H7 (cell line): ENCODE data around the gene SLC37A1. TPM values are rescaled to one million over a fixed set of nuclear protein-coding genes. Genes with fewer than 3 reads are reported as not detected.

Source experiments
- DNase-seq: peaks from one replicate; pipeline ENCODE4 v3.0.0; 2012
- H3K27me3 ChIP-seq: 2 replicates; pipeline ENCODE4 v1.6.0; 2011; ENCODE audit warnings: mild to moderate bottlenecking, low read length; ENCODE audit not compliant: control insufficient read depth, insufficient read depth
- H3K36me3 ChIP-seq: replicated peaks from 2 replicates; pipeline ENCODE4 v1.5.1; 2011; ENCODE audit warnings: low read length; ENCODE audit not compliant: control insufficient read depth, insufficient read depth
- H3K4me3 ChIP-seq: 2 replicates; pipeline ENCODE4 v1.5.1; 2011; ENCODE audit warnings: low read depth, mild to moderate bottlenecking, control low read depth, low read length, moderate library complexity; ENCODE audit not compliant: insufficient read depth
- total RNA-seq: library from RNA; depleted of rRNA; stranded (reverse); fragments of >200 nt; shearing (Covaris generic); gene quantifications from 2 replicates; pipeline ENCODE4 v1.2.3, GENCODE V29; 2014

SLC37A1 gene
- total RNA-seq, 1 experiment from 2014 or later = 8.2 TPM

- peak; percentile 71 for DNase-seq
- Histone ChIP-seq H3K36me3 (no peaks in the 10 kb centered on the region), H3K27me3 (no peaks in the 10 kb centered on the region; the same call in 1 of the 2 replicates), H3K4me3 (no peak overlapping the region)
These were observed 39.4 kb upstream of the SLC37A1 start for GRCh38 chr21:42474043-42474831.

GRCh38 chr21:42475036-42475435, 38.6 kb upstream of the SLC37A1 start:
- no peak for DNase-seq
- H3K4me3 ChIP-seq = no peak overlapping the region
- H3K27me3 ChIP-seq = no peaks in the 10 kb centered on the region; the same call in 1 of the 2 replicates
- H3K36me3 ChIP-seq = no peaks in the 10 kb centered on the region

- no peak overlapping the region for H3K4me3 ChIP-seq
- no peak for DNase-seq
- no peaks in the 10 kb centered on the region for H3K36me3 ChIP-seq
- H3K27me3 ChIP-seq = no peaks in the 10 kb centered on the region; the same call in 1 of the 2 replicates
These were observed 37.9 kb upstream of the SLC37A1 start for GRCh38 chr21:42475526-42476387.

- no peak for DNase-seq
- Histone ChIP-seq H3K27me3 (no peaks in the 10 kb centered on the region; the same call in 1 of the 2 replicates), H3K36me3 (no peaks in the 10 kb centered on the region), H3K4me3 (no peak overlapping the region)
These were observed 37.0 kb upstream of the SLC37A1 start for GRCh38 chr21:42476388-42477331.

GRCh38 chr21:42478504-42478903, 35.1 kb upstream of the SLC37A1 start:
- H3K27me3 ChIP-seq = no peaks in the 10 kb centered on the region; the same call in 1 of the 2 replicates
- DNase-seq = no peak
- H3K36me3 ChIP-seq = no peaks in the 10 kb centered on the region

GRCh38 chr21:42479582-42479981, 34.1 kb upstream of the SLC37A1 start:
- Histone ChIP-seq H3K27me3 (no peaks in the 10 kb centered on the region; the same call in 1 of the 2 replicates), H3K36me3 (no peaks in the 10 kb centered on the region), H3K4me3 (no peak overlapping the region)
- no peak for DNase-seq

More at GRCh38 chr21:42478504-42478903, 35.1 kb upstream of the SLC37A1 start:
- H3K4me3 ChIP-seq = no peak overlapping the region

- DNase-seq = no peak
- no peaks in the 10 kb centered on the region; the same call in 1 of the 2 replicates for H3K27me3 ChIP-seq
- no peaks in the 10 kb centered on the region for H3K36me3 ChIP-seq
- no peak overlapping the region for H3K4me3 ChIP-seq
These were observed 32.9 kb upstream of the SLC37A1 start for GRCh38 chr21:42480736-42481135.

GRCh38 chr21:42481169-42481568, 32.5 kb upstream of the SLC37A1 start:
- H3K4me3 ChIP-seq = no peak overlapping the region
- H3K36me3 ChIP-seq = no peaks in the 10 kb centered on the region
- DNase-seq = no peak
- no peaks in the 10 kb centered on the region; the same call in 1 of the 2 replicates for H3K27me3 ChIP-seq

- H3K36me3 ChIP-seq = no peaks in the 10 kb centered on the region
- no peak overlapping the region for H3K4me3 ChIP-seq
- no peaks in the 10 kb centered on the region for H3K27me3 ChIP-seq
- DNase-seq = no peak
These were observed 28.7 kb upstream of the SLC37A1 start for GRCh38 chr21:42484966-42485365.

- no peak for DNase-seq
- Histone ChIP-seq H3K4me3 (no peak overlapping the region), H3K27me3 (no peaks in the 10 kb centered on the region), H3K36me3 (no peaks in the 10 kb centered on the region)
These were observed 27.6 kb upstream of the SLC37A1 start for GRCh38 chr21:42486072-42486471.

- DNase-seq = no peak
- H3K27me3 ChIP-seq = no peaks in the 10 kb centered on the region
- H3K4me3 ChIP-seq = no peak overlapping the region
- H3K36me3 ChIP-seq = no peaks in the 10 kb centered on the region
These were observed 27.1 kb upstream of the SLC37A1 start for GRCh38 chr21:42486531-42486930.

GRCh38 chr21:42489006-42489563, 24.6 kb upstream of the SLC37A1 start:
- no peaks in the 10 kb centered on the region for H3K36me3 ChIP-seq
- H3K27me3 ChIP-seq = no peaks in the 10 kb centered on the region; the same call in 1 of the 2 replicates
- DNase-seq = no peak
- H3K4me3 ChIP-seq = no peak overlapping the region

- Histone ChIP-seq H3K27me3 (peaks cover 2% of the 10 kb centered on the region; the same call in 1 of the 2 replicates), H3K36me3 (no peaks in the 10 kb centered on the region), H3K4me3 (no peak overlapping the region)
- no peak for DNase-seq
These were observed 23.7 kb upstream of the SLC37A1 start for GRCh38 chr21:42489991-42490390.
